Measurements from ENCODE around the gene ACTR3. TPM values are rescaled to one million over a fixed set of nuclear protein-coding genes. Genes with fewer than 3 reads are reported as not detected.
A peak's percentile ranks its signal among the peaks of the same experiment; 100 is the strongest.

ACTR3 gene
- total and polyA plus RNA-seq, 4 donors = 35.5 to 260 (median 184) TPM

GRCh38 chr2:113879457-113879856 is 10.4 kb upstream of the ACTR3 start:
- Histone ChIP-seq H3K9me3 (ENCODE audit: control insufficient read depth in 4 of 4, insufficient read depth in 3 of 4, low read length in 3 of 4) (no peaks in the 10 kb centered on the region), H3K27ac (ENCODE audit: low read depth in 1 of 2, low read length in 1 of 2) (no peak overlapping the region), H3K36me3 (ENCODE audit: control insufficient read depth in 4 of 4, insufficient read depth in 4 of 4, low read length in 4 of 4) (no peaks in the 10 kb centered on the region), H3K9ac (ENCODE audit: insufficient read depth in 1 of 2, low read length in 2 of 2) (no peak overlapping the region), H3K4me3 (no peak overlapping the region), H3K27me3 (ENCODE audit: control insufficient read depth in 3 of 3, insufficient read depth in 3 of 3, low read length in 2 of 3) (no peaks in the 10 kb centered on the region), H3K4me1 (ENCODE audit: control insufficient read depth in 5 of 5, insufficient read depth in 5 of 5, low read length in 5 of 5) (peaks cover 0 to 19% (median 7%) of the 10 kb centered on the region in 5 donors)
- ATAC-seq (ENCODE audit: insufficient read depth, low FRiP score) = no peak
- DNase-seq = no peak
- TF ChIP-seq, protein P1, sequence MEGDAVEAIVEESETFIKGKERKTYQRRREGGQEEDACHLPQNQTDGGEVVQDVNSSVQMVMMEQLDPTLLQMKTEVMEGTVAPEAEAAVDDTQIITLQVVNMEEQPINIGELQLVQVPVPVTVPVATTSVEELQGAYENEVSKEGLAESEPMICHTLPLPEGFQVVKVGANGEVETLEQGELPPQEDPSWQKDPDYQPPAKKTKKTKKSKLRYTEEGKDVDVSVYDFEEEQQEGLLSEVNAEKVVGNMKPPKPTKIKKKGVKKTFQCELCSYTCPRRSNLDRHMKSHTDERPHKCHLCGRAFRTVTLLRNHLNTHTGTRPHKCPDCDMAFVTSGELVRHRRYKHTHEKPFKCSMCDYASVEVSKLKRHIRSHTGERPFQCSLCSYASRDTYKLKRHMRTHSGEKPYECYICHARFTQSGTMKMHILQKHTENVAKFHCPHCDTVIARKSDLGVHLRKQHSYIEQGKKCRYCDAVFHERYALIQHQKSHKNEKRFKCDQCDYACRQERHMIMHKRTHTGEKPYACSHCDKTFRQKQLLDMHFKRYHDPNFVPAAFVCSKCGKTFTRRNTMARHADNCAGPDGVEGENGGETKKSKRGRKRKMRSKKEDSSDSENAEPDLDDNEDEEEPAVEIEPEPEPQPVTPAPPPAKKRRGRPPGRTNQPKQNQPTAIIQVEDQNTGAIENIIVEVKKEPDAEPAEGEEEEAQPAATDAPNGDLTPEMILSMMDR (IDR thresholded peaks at IDR 0.05; ENCODE audit: control extremely low read depth, extremely low read depth) = no peak
- WGBS, 2 donors = 83 to 90% methylated on average over 3 of the region's 3 CpGs

DNA sequence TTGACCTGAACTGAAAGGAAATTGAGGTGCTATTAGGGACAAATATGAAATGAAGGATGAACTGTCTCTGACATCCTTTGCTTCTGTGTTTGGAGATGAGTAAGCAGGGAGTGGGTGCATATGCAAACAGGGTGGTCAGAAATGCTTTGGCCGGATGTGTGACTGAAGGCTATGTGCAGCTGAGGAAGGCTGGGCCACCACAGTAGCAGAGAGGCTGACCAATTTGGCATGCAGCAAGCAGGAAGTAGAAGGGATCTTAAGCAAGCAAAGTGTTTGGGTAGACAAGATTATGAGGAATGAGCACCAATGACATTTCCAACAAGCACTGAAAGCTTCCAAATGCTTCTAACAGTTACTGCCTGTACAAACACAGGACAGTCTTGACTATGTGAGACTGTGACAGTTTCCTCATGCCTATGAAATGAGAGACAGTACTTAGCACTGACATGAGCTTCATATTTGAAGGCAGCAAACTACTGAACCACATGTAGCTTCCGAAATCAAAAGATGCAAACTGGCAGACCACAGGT is 3.3 kb upstream of the ACTR3 start:
- DNase-seq = peak; percentile 81 to 96 (median 92)
- no peak overlapping the region for H3K9ac ChIP-seq (ENCODE audit: insufficient read depth in 1 of 2, low read length in 2 of 2)
- H3K27ac ChIP-seq (ENCODE audit: low read depth in 1 of 2, low read length in 1 of 2) = peak overlapping the region in 1 of 2 donors; percentile 42
- no peaks in the 10 kb centered on the region for H3K27me3 ChIP-seq (ENCODE audit: control insufficient read depth in 3 of 3, insufficient read depth in 3 of 3, low read length in 2 of 3)
- peaks cover 0 to 30% (median 10%) of the 10 kb centered on the region in 5 donors for H3K4me1 ChIP-seq (ENCODE audit: control insufficient read depth in 5 of 5, insufficient read depth in 5 of 5, low read length in 5 of 5)
- WGBS, 2 donors = 35 to 37% methylated on average over 2 of the region's 2 CpGs
- TF ChIP-seq, protein P1 (IDR thresholded peaks at IDR 0.05; ENCODE audit: control extremely low read depth, extremely low read depth) = no peak
- ATAC-seq (ENCODE audit: insufficient read depth, low FRiP score) = no peak
- no peaks in the 10 kb centered on the region for H3K36me3 ChIP-seq (ENCODE audit: control insufficient read depth in 4 of 4, insufficient read depth in 4 of 4, low read length in 4 of 4)
- H3K4me3 ChIP-seq = no peak overlapping the region
- no peaks in the 10 kb centered on the region for H3K9me3 ChIP-seq (ENCODE audit: control insufficient read depth in 4 of 4, insufficient read depth in 3 of 4, low read length in 3 of 4)

DNA sequence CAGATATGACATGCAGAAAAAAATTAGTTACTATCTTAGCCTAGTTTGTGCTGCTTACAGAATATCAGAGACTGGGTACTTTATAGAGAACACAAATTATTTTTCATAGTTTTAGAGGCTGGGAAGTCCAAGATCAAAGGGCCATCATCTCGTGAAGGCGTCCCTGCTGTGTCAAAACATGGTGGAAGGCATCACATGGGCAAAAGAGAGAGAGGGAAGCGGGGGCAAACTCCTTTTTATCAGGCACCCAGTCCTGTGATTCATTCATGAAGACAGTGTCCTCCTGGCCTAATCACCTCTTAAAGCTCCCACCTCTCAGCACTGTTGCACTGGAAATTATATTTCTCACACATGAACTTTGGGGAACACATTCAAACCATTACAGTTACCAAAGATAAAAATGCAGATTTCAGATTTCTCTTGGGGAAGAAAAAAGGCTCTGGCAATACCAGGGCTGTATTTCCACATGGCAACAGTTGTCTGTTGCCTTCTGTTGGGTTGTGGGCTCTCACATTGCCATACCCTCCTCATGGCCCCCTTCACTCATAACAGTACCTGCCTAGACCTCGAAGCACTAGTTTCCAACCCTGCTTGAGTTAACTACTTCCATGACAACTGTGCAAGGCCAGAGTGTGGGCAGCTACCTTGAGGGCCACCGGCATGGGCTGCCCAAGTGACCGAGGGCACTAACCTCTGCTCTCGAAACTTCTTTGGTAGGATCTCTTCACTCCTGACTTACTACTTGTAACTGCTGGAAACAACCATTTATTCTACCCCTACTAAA is 2.7 kb upstream of the ACTR3 start:
- ATAC-seq (ENCODE audit: insufficient read depth, low FRiP score) (no peak), DNase-seq (no peak)
- Histone ChIP-seq H3K27me3 (ENCODE audit: control insufficient read depth in 3 of 3, insufficient read depth in 3 of 3, low read length in 2 of 3) (no peaks in the 10 kb centered on the region), H3K4me1 (ENCODE audit: control insufficient read depth in 5 of 5, insufficient read depth in 5 of 5, low read length in 5 of 5) (peaks cover 2 to 37% (median 10%) of the 10 kb centered on the region in 5 donors), H3K9me3 (ENCODE audit: control insufficient read depth in 4 of 4, insufficient read depth in 3 of 4, low read length in 3 of 4) (no peaks in the 10 kb centered on the region), H3K4me3 (no peak overlapping the region), H3K9ac (ENCODE audit: insufficient read depth in 1 of 2, low read length in 2 of 2) (no peak overlapping the region), H3K27ac (ENCODE audit: low read depth in 1 of 2, low read length in 1 of 2) (peak overlapping the region in 1 of 2 donors; percentile 42), H3K36me3 (ENCODE audit: control insufficient read depth in 4 of 4, insufficient read depth in 4 of 4, low read length in 4 of 4) (no peaks in the 10 kb centered on the region)
- TF ChIP-seq, protein P1 (IDR thresholded peaks at IDR 0.05; ENCODE audit: control extremely low read depth, extremely low read depth) = no peak
- 81 to 82% methylated on average over 7 of the region's 7 CpGs for WGBS, 2 donors

All from lung (tissue), 12 donors.